KOPT-K1 (cell line): ENCODE data around the gene KDM1B.
"Not testable (repeated sequence)": the region's sequence is repeated elsewhere in the genome, so short reads cannot be mapped to it uniquely, and the experiment has no call there.

Experiments used
- H3K27ac ChIP-seq: fragments of 200-600 bp; sonication (generic); 2 replicates; pipeline ENCODE4 v1.5.1; 2016; ENCODE audit warnings: antibody characterized with exemption, mild to moderate bottlenecking, low read depth, low read length; ENCODE audit not compliant: poor library complexity, severe bottlenecking
- H3K36me3 ChIP-seq: fragments of 200-600 bp; sonication (generic); 2 replicates; pipeline ENCODE4 v1.5.1; 2017; ENCODE audit warnings: antibody characterized with exemption, mild to moderate bottlenecking, low read length, moderate library complexity; ENCODE audit not compliant: insufficient read depth
- H3K9me3 ChIP-seq: fragments of 200-600 bp; sonication (generic); 2 replicates; pipeline ENCODE4 v1.5.1; 2017; ENCODE audit warnings: antibody characterized with exemption, low read length, mild to moderate bottlenecking; ENCODE audit not compliant: insufficient read depth, poor library complexity, severe bottlenecking

KDM1B gene

GRCh38 chr6:18203786-18204185 is 48.6 kb downstream of the KDM1B start:
- H3K27ac ChIP-seq, result no peak overlapping the region
- no peaks in the 10 kb centered on the region for H3K9me3 ChIP-seq
- H3K36me3 ChIP-seq, result no peaks in the 10 kb centered on the region; the same call in 1 of the 2 replicates

- Histone ChIP-seq H3K9me3 (no peaks in the 10 kb centered on the region), H3K36me3 (no peaks in the 10 kb centered on the region; the same call in 1 of the 2 replicates)
Measured at GRCh38 chr6:18204691-18205090, 49.5 kb downstream of the KDM1B start.

GRCh38 chr6:18206591-18206990 is 51.4 kb downstream of the KDM1B start:
- H3K27ac ChIP-seq, result no peak overlapping the region

More at GRCh38 chr6:18204691-18205090, 49.5 kb downstream of the KDM1B start:
- H3K27ac ChIP-seq, result no peak overlapping the region

GRCh38 chr6:18207438-18207837 is 52.2 kb downstream of the KDM1B start:
- no peaks in the 10 kb centered on the region; the same call in 1 of the 2 replicates for H3K36me3 ChIP-seq
- no peaks in the 10 kb centered on the region for H3K9me3 ChIP-seq
- H3K27ac ChIP-seq, result no peak overlapping the region

More at GRCh38 chr6:18206591-18206990, 51.4 kb downstream of the KDM1B start:
- no peaks in the 10 kb centered on the region for H3K9me3 ChIP-seq
- no peaks in the 10 kb centered on the region; the same call in 1 of the 2 replicates for H3K36me3 ChIP-seq

GRCh38 chr6:18207949-18208348 is 52.7 kb downstream of the KDM1B start:
- H3K36me3 ChIP-seq, result no peaks in the 10 kb centered on the region; the same call in 1 of the 2 replicates
- no peak overlapping the region for H3K27ac ChIP-seq

GRCh38 chr6:18208778-18209177 is 53.6 kb downstream of the KDM1B start:
- H3K9me3 ChIP-seq, H3K27ac ChIP-seq, H3K36me3 ChIP-seq: not testable (repeated sequence)

More at GRCh38 chr6:18207949-18208348, 52.7 kb downstream of the KDM1B start:
- no peaks in the 10 kb centered on the region for H3K9me3 ChIP-seq

GRCh38 chr6:18209539-18210197 is 54.4 kb downstream of the KDM1B start:
- H3K27ac ChIP-seq, result no peak overlapping the region
- no peaks in the 10 kb centered on the region for H3K9me3 ChIP-seq
- H3K36me3 ChIP-seq, result no peaks in the 10 kb centered on the region

GRCh38 chr6:18210707-18211106 is 55.5 kb downstream of the KDM1B start:
- Histone ChIP-seq H3K9me3 (no peaks in the 10 kb centered on the region), H3K36me3 (peaks cover 9% of the 10 kb centered on the region; the same call in 1 of the 2 replicates), H3K27ac (no peak overlapping the region)

GRCh38 chr6:18211338-18211737 is 56.1 kb downstream of the KDM1B start:
- H3K9me3 ChIP-seq, result no peaks in the 10 kb centered on the region
- H3K36me3 ChIP-seq, result peaks cover 10% of the 10 kb centered on the region; the same call in 1 of the 2 replicates
- H3K27ac ChIP-seq, result no peak overlapping the region

- no peak overlapping the region for H3K27ac ChIP-seq
- H3K9me3 ChIP-seq, result no peaks in the 10 kb centered on the region
- H3K36me3 ChIP-seq, result peaks cover 10% of the 10 kb centered on the region; the same call in 1 of the 2 replicates
Measured at GRCh38 chr6:18212231-18212630, 57.0 kb downstream of the KDM1B start.

- no peaks in the 10 kb centered on the region for H3K9me3 ChIP-seq
- no peak overlapping the region for H3K27ac ChIP-seq
- peaks cover 13% of the 10 kb centered on the region; the same call in 1 of the 2 replicates for H3K36me3 ChIP-seq
Measured at GRCh38 chr6:18213439-18213838, 58.2 kb downstream of the KDM1B start.

- peaks cover 15% of the 10 kb centered on the region; the same call in 1 of the 2 replicates for H3K36me3 ChIP-seq
- H3K27ac ChIP-seq, result no peak overlapping the region
- no peaks in the 10 kb centered on the region for H3K9me3 ChIP-seq
Measured at GRCh38 chr6:18214003-18214402, 58.8 kb downstream of the KDM1B start.

- Histone ChIP-seq H3K9me3 (no peaks in the 10 kb centered on the region), H3K27ac (no peak overlapping the region)
Measured at GRCh38 chr6:18215436-18215835, 60.2 kb downstream of the KDM1B start.

GRCh38 chr6:18216411-18216810 is 61.2 kb downstream of the KDM1B start:
- Histone ChIP-seq H3K27ac (no peak overlapping the region), H3K36me3 (peaks cover 27% of the 10 kb centered on the region), H3K9me3 (no peaks in the 10 kb centered on the region)

More at GRCh38 chr6:18215436-18215835, 60.2 kb downstream of the KDM1B start:
- H3K36me3 ChIP-seq, result peaks cover 18% of the 10 kb centered on the region

- H3K27ac ChIP-seq, result no peak overlapping the region
- no peaks in the 10 kb centered on the region for H3K9me3 ChIP-seq
- peaks cover 46% of the 10 kb centered on the region for H3K36me3 ChIP-seq
Measured at GRCh38 chr6:18218233-18218632, 63.0 kb downstream of the KDM1B start.

GRCh38 chr6:18219591-18219990 is 64.4 kb downstream of the KDM1B start:
- peaks cover 59% of the 10 kb centered on the region for H3K36me3 ChIP-seq
- H3K27ac ChIP-seq, result no peak overlapping the region
- H3K9me3 ChIP-seq, result no peaks in the 10 kb centered on the region
